ENCODE data around the gene CHST15.
"Not testable (repeated sequence)": the region's sequence is repeated elsewhere in the genome, so short reads cannot be mapped to it uniquely, and the experiment has no call there.

Gene CHST15

GRCh38 chr10:124035306-124035927 lies 58.0 kb downstream of the CHST15 start:
- Histone ChIP-seq H3K9me3 (ENCODE audit: insufficient read depth, low read depth, low read length) (no peaks in the 10 kb centered on the region), H3K27ac (ENCODE audit: low read length) (no peak overlapping the region), H3K36me3 (ENCODE audit: insufficient read depth, low read depth, low read length) (peaks cover 10% of the 10 kb centered on the region; the same call in 1 of the 2 replicates), H3K27me3 (ENCODE audit: insufficient read depth, low read length) (no peaks in the 10 kb centered on the region), H3K4me3 (ENCODE audit: low read length) (no peak overlapping the region), H3K9ac (ENCODE audit: low read depth, low read length) (no peak overlapping the region), H3K4me1 (ENCODE audit: insufficient read depth, low read length) (peaks cover 19% of the 10 kb centered on the region; the same call in 1 of the 2 replicates)

GRCh38 chr10:124034576-124035305 lies 58.7 kb downstream of the CHST15 start:
- not testable (repeated sequence) for H3K9ac ChIP-seq (ENCODE audit: low read depth, low read length); H3K9me3 ChIP-seq (ENCODE audit: insufficient read depth, low read depth, low read length); H3K27ac ChIP-seq (ENCODE audit: low read length); H3K4me3 ChIP-seq (ENCODE audit: low read length); H3K27me3 ChIP-seq (ENCODE audit: insufficient read depth, low read length)
- Histone ChIP-seq H3K36me3 (ENCODE audit: insufficient read depth, low read depth, low read length) (peaks cover 10% of the 10 kb centered on the region; the same call in 1 of the 2 replicates), H3K4me1 (ENCODE audit: insufficient read depth, low read length) (peaks cover 19% of the 10 kb centered on the region; the same call in 1 of the 2 replicates)

GRCh38 chr10:124033887-124034218 lies 59.5 kb downstream of the CHST15 start:
- Histone ChIP-seq H3K27me3 (ENCODE audit: insufficient read depth, low read length) (no peaks in the 10 kb centered on the region), H3K4me1 (ENCODE audit: insufficient read depth, low read length) (peaks cover 19% of the 10 kb centered on the region; the same call in 1 of the 2 replicates), H3K9ac (ENCODE audit: low read depth, low read length) (no peak overlapping the region), H3K27ac (ENCODE audit: low read length) (no peak overlapping the region), H3K4me3 (ENCODE audit: low read length) (no peak overlapping the region), H3K9me3 (ENCODE audit: insufficient read depth, low read depth, low read length) (no peaks in the 10 kb centered on the region), H3K36me3 (ENCODE audit: insufficient read depth, low read depth, low read length) (peaks cover 10% of the 10 kb centered on the region; the same call in 1 of the 2 replicates)

- no peaks in the 10 kb centered on the region for H3K9me3 ChIP-seq (ENCODE audit: insufficient read depth, low read depth, low read length)
- H3K27me3 ChIP-seq (ENCODE audit: insufficient read depth, low read length): no peaks in the 10 kb centered on the region
- H3K4me3 ChIP-seq (ENCODE audit: low read length): no peak overlapping the region
- no peak overlapping the region for H3K9ac ChIP-seq (ENCODE audit: low read depth, low read length)
- peaks cover 19% of the 10 kb centered on the region; the same call in 1 of the 2 replicates for H3K4me1 ChIP-seq (ENCODE audit: insufficient read depth, low read length)
- peaks cover 10% of the 10 kb centered on the region; the same call in 1 of the 2 replicates for H3K36me3 ChIP-seq (ENCODE audit: insufficient read depth, low read depth, low read length)
- H3K27ac ChIP-seq (ENCODE audit: low read length): no peak overlapping the region
Measured at GRCh38 chr10:124032971-124033886, 60.2 kb downstream of the CHST15 start.

GRCh38 chr10:124032087-124032935 lies 61.1 kb downstream of the CHST15 start:
- H3K27ac ChIP-seq (ENCODE audit: low read length): no peak overlapping the region
- no peak overlapping the region; the same call in 1 of the 2 replicates for H3K4me3 ChIP-seq (ENCODE audit: low read length)
- H3K9ac ChIP-seq (ENCODE audit: low read depth, low read length): no peak overlapping the region
- H3K36me3 ChIP-seq (ENCODE audit: insufficient read depth, low read depth, low read length): 0 out of 2 replicates have a peak, but pooled peaks cover 7% of the 10 kb centered on the region
- H3K4me1 ChIP-seq (ENCODE audit: insufficient read depth, low read length): peaks cover 19% of the 10 kb centered on the region; the same call in 1 of the 2 replicates
- H3K27me3 ChIP-seq (ENCODE audit: insufficient read depth, low read length): no peaks in the 10 kb centered on the region
- no peaks in the 10 kb centered on the region for H3K9me3 ChIP-seq (ENCODE audit: insufficient read depth, low read depth, low read length)

GRCh38 chr10:124030492-124031110 lies 62.8 kb downstream of the CHST15 start:
- H3K9ac ChIP-seq (ENCODE audit: low read depth, low read length): no peak overlapping the region
- H3K9me3 ChIP-seq (ENCODE audit: insufficient read depth, low read depth, low read length): no peaks in the 10 kb centered on the region
- no peak overlapping the region for H3K4me3 ChIP-seq (ENCODE audit: low read length)
- peaks cover 19% of the 10 kb centered on the region; the same call in 1 of the 2 replicates for H3K4me1 ChIP-seq (ENCODE audit: insufficient read depth, low read length)
- no peaks in the 10 kb centered on the region for H3K36me3 ChIP-seq (ENCODE audit: insufficient read depth, low read depth, low read length)
- H3K27me3 ChIP-seq (ENCODE audit: insufficient read depth, low read length): no peaks in the 10 kb centered on the region
- no peak overlapping the region for H3K27ac ChIP-seq (ENCODE audit: low read length)

GRCh38 chr10:124030061-124030460 lies 63.3 kb downstream of the CHST15 start:
- no peak overlapping the region for H3K9ac ChIP-seq (ENCODE audit: low read depth, low read length)
- no peak overlapping the region for H3K27ac ChIP-seq (ENCODE audit: low read length)
- H3K36me3 ChIP-seq (ENCODE audit: insufficient read depth, low read depth, low read length): no peaks in the 10 kb centered on the region
- no peaks in the 10 kb centered on the region for H3K9me3 ChIP-seq (ENCODE audit: insufficient read depth, low read depth, low read length)
- H3K27me3 ChIP-seq (ENCODE audit: insufficient read depth, low read length): no peaks in the 10 kb centered on the region
- peaks cover 19% of the 10 kb centered on the region; the same call in 1 of the 2 replicates for H3K4me1 ChIP-seq (ENCODE audit: insufficient read depth, low read length)
- no peak overlapping the region for H3K4me3 ChIP-seq (ENCODE audit: low read length)

- Histone ChIP-seq H3K36me3 (ENCODE audit: insufficient read depth, low read depth, low read length) (no peaks in the 10 kb centered on the region), H3K4me3 (ENCODE audit: low read length) (no peak overlapping the region), H3K9ac (ENCODE audit: low read depth, low read length) (no peak overlapping the region), H3K27me3 (ENCODE audit: insufficient read depth, low read length) (no peaks in the 10 kb centered on the region), H3K4me1 (ENCODE audit: insufficient read depth, low read length) (peaks cover 19% of the 10 kb centered on the region; the same call in 1 of the 2 replicates), H3K27ac (ENCODE audit: low read length) (no peak overlapping the region), H3K9me3 (ENCODE audit: insufficient read depth, low read depth, low read length) (no peaks in the 10 kb centered on the region)
Measured at GRCh38 chr10:124029559-124029958, 63.8 kb downstream of the CHST15 start.

GRCh38 chr10:124028700-124029480 lies 64.5 kb downstream of the CHST15 start:
- Histone ChIP-seq H3K27me3 (ENCODE audit: insufficient read depth, low read length) (no peaks in the 10 kb centered on the region), H3K27ac (ENCODE audit: low read length) (no peak overlapping the region), H3K36me3 (ENCODE audit: insufficient read depth, low read depth, low read length) (no peaks in the 10 kb centered on the region), H3K4me3 (ENCODE audit: low read length) (no peak overlapping the region), H3K9ac (ENCODE audit: low read depth, low read length) (no peak overlapping the region), H3K9me3 (ENCODE audit: insufficient read depth, low read depth, low read length) (no peaks in the 10 kb centered on the region), H3K4me1 (ENCODE audit: insufficient read depth, low read length) (peaks cover 19% of the 10 kb centered on the region; the same call in 1 of the 2 replicates)

GRCh38 chr10:124027651-124028050 lies 65.7 kb downstream of the CHST15 start:
- H3K36me3 ChIP-seq (ENCODE audit: insufficient read depth, low read depth, low read length): no peaks in the 10 kb centered on the region
- H3K27ac ChIP-seq (ENCODE audit: low read length): no peak overlapping the region
- H3K4me3 ChIP-seq (ENCODE audit: low read length): no peak overlapping the region
- H3K27me3 ChIP-seq (ENCODE audit: insufficient read depth, low read length): no peaks in the 10 kb centered on the region
- H3K4me1 ChIP-seq (ENCODE audit: insufficient read depth, low read length): peaks cover 11% of the 10 kb centered on the region; the same call in 1 of the 2 replicates
- no peak overlapping the region for H3K9ac ChIP-seq (ENCODE audit: low read depth, low read length)
- no peaks in the 10 kb centered on the region for H3K9me3 ChIP-seq (ENCODE audit: insufficient read depth, low read depth, low read length)

All from iPS-20b (cell line).